Ascending aorta (tissue), 2 donors: ENCODE measurements around the gene MRRF. TPM values are rescaled to one million over a fixed set of nuclear protein-coding genes. Genes with fewer than 3 reads are reported as not detected.

ENCODE experiments used
- DNase-seq, 2 donors: peaks; one replicate each; pipeline ENCODE4 v3.0.0-alpha.2; 2019; ENCODE audit warnings: low spot score in 2 of 2
- H3K27ac ChIP-seq, 2 donors: fragments of 200-600 bp; sonication (generic); one replicate each; pipeline ENCODE4 v1.5.1; 2016 to 2017; ENCODE audit warnings: mild to moderate bottlenecking in 1 of 2
- H3K27me3 ChIP-seq: fragments of 200-600 bp; sonication (generic); one replicate; pipeline ENCODE4 v1.5.1; 2017
- H3K36me3 ChIP-seq, 2 donors: fragments of 200-600 bp; sonication (generic); one replicate each; pipeline ENCODE4 v1.5.1; 2016
- H3K4me1 ChIP-seq, 2 donors: fragments of 200-600 bp; sonication (generic); one replicate each; pipeline ENCODE4 v1.5.1; 2016 to 2017; ENCODE audit warnings: mild to moderate bottlenecking in 1 of 2
- H3K4me3 ChIP-seq, 2 donors: fragments of 200-600 bp; sonication (generic); one replicate each; pipeline ENCODE4 v1.5.1; 2016 to 2017; ENCODE audit warnings: mild to moderate bottlenecking in 1 of 2
- H3K9me3 ChIP-seq, 2 donors: fragments of 200-600 bp; sonication (generic); one replicate each; pipeline ENCODE4 v1.5.1; 2016
- intact Hi-C: fragments of 100-400 bp; cut with DNase I; formaldehyde crosslinking; loops from one replicate; pipeline ENCODE4 v1.15.1; 2023
- total RNA-seq: library from RNA; depleted of rRNA; stranded (reverse); fragments of >200 nt; gene quantifications from one replicate; pipeline ENCODE4 v1.1.0, GENCODE V29; 2016
- TF ChIP-seq, protein P1 (sequence below), 3 experiments: fragments of 200-600 bp in 2 of 3; fragments of 450-650 bp in 1 of 3; sonication (generic) in 2 of 3; IDR thresholded peaks; one replicate each; pipeline ENCODE4 v1.5.1; 2016 to 2019; ENCODE audit warnings: antibody characterized with exemption in 3 of 3, mild to moderate bottlenecking in 1 of 3, moderate library complexity in 1 of 3

The MRRF gene
- total RNA-seq, 1 donor from 2014 or later = 16.1 TPM

GRCh38 chr9:122218071-122218934, 46.4 kb upstream of the MRRF start:
- TF ChIP-seq, protein P1, sequence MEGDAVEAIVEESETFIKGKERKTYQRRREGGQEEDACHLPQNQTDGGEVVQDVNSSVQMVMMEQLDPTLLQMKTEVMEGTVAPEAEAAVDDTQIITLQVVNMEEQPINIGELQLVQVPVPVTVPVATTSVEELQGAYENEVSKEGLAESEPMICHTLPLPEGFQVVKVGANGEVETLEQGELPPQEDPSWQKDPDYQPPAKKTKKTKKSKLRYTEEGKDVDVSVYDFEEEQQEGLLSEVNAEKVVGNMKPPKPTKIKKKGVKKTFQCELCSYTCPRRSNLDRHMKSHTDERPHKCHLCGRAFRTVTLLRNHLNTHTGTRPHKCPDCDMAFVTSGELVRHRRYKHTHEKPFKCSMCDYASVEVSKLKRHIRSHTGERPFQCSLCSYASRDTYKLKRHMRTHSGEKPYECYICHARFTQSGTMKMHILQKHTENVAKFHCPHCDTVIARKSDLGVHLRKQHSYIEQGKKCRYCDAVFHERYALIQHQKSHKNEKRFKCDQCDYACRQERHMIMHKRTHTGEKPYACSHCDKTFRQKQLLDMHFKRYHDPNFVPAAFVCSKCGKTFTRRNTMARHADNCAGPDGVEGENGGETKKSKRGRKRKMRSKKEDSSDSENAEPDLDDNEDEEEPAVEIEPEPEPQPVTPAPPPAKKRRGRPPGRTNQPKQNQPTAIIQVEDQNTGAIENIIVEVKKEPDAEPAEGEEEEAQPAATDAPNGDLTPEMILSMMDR (IDR thresholded peaks at IDR 0.05) = no peak
- no peak for DNase-seq
- H3K27ac ChIP-seq = no peak overlapping the region
- no peak overlapping the region for H3K4me3 ChIP-seq
- intact Hi-C loops = no loop called here
- peaks cover 18% of the 10 kb centered on the region for H3K27me3 ChIP-seq
- H3K4me1 ChIP-seq = peaks cover 7 to 30% of the 10 kb centered on the region in 2 donors
- H3K9me3 ChIP-seq = no peaks in the 10 kb centered on the region
- no peaks in the 10 kb centered on the region for H3K36me3 ChIP-seq

DNA sequence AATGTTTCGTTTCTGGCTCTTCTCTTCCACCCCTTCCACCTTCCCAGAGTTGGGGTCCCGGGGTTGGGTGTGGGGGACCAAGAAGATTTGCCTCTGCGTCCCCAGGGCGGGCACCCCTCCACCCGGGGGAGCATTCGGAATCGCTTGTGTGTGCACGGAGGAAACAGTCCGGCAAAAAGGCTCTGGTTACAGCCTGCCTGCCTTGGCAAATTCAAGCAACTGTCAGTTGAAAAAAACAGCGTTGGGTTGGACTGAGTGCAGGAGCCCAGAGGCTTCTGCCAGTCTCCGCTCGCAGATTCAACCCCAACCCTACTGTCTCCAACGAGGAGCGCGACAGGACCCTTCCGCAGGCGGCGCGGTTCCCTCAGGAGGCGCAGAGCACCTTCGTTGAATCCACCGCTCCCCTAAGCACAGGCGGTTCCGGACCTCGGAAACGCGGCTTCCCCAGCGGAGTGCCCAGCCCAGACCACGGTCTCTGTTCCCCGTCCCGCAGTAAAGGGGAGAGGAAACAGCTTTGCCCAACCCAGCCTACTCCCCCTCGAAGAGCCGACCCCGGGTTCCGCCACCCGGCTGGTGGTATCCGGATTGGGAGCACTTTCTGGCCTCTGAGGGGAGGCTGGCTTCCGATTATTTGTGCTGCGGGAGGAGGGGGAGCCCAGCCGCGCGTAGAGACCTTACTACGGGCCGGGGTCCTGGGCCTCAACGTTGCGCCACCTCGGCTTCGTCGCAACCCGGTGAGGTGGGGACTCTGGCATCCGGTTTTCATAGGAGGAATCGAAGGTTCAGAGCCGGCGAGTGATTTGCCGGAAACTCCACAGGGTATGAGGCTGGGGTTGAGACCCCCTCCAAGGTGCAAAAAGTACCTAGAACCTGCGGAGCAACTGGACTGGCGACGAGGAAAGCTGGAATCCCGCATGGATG, 45.5 kb upstream of the MRRF start:
- H3K9me3 ChIP-seq = no peaks in the 10 kb centered on the region
- intact Hi-C loops = no loop called here
- H3K4me1 ChIP-seq = peaks cover 0 to 23% of the 10 kb centered on the region in 2 donors
- DNase-seq = no peak
- H3K27ac ChIP-seq = no peak overlapping the region
- TF ChIP-seq, protein P1 (IDR thresholded peaks at IDR 0.05) = no peak
- H3K36me3 ChIP-seq = no peaks in the 10 kb centered on the region
- H3K27me3 ChIP-seq = peaks cover 12% of the 10 kb centered on the region
- peak overlapping the region; percentile 27 to 37 for H3K4me3 ChIP-seq

DNA sequence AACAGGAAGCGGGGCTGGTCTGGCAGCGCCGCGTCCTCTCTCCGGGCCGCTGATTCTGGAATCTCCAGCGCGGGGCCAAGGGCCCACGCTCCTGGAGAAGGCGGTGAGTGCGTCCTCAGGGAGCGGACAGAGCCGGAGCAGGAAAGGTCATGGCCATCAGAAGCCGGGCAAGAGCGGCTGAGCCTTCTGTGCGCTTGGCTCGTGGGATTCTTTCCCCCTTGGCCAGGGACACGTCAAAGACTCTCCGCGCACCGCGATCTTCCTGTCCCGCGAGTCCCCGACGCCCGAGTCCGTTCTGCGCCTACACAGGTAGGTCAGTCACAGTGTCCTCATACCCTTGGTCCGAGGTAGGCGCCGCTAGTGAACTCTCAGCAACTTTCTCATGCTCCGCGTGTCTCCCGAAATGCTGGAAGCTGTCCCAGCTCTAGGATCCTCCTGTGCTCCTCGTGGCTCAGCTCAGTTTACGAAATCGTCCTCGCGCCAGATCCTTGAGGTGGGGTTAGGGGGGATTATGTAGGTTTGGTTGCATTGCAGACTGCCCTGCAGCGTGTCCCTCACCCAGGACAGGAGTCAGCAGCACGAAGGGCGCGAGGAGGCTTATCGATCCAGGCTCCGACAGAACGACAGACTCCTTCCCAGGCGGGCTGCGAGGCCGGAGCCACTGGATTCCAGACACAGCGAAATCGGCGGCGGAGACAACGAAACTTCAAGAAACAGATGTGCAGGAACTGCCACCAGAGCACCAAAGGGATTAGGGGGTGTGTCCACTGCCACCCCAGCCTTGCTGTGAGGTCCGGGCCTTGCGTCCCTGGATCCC, 44.6 kb upstream of the MRRF start:
- DNase-seq = no peak
- Histone ChIP-seq H3K27me3 (peaks cover 11% of the 10 kb centered on the region), H3K4me1 (peaks cover 0 to 23% of the 10 kb centered on the region in 2 donors), H3K36me3 (no peaks in the 10 kb centered on the region), H3K27ac (no peak overlapping the region), H3K9me3 (no peaks in the 10 kb centered on the region), H3K4me3 (peak overlapping the region; percentile 27 to 37)
- intact Hi-C loops = no loop called here
- TF ChIP-seq, protein P1 (IDR thresholded peaks at IDR 0.05) = no peak

GRCh38 chr9:122220673-122221182, 44.0 kb upstream of the MRRF start:
- Histone ChIP-seq H3K4me1 (peaks cover 0 to 23% of the 10 kb centered on the region in 2 donors), H3K36me3 (no peaks in the 10 kb centered on the region), H3K4me3 (peak overlapping the region in 1 of 2 donors; percentile 27), H3K9me3 (no peaks in the 10 kb centered on the region), H3K27me3 (peaks cover 18% of the 10 kb centered on the region), H3K27ac (no peak overlapping the region)
- intact Hi-C loops = no loop called here
- TF ChIP-seq, protein P1 (IDR thresholded peaks at IDR 0.05) = no peak
- no peak for DNase-seq
